HL-60/S4 (cell line): ENCODE results near the gene PACS2.

Source experiments
- in situ Hi-C: fragments of 300-500 bp; cut with MboI; formaldehyde crosslinking; loops from 2 replicates; pipeline ENCODE4 v1.14.3; 2022; ENCODE audit warnings: low sequenced_read_pairs

The PACS2 gene

DNA sequence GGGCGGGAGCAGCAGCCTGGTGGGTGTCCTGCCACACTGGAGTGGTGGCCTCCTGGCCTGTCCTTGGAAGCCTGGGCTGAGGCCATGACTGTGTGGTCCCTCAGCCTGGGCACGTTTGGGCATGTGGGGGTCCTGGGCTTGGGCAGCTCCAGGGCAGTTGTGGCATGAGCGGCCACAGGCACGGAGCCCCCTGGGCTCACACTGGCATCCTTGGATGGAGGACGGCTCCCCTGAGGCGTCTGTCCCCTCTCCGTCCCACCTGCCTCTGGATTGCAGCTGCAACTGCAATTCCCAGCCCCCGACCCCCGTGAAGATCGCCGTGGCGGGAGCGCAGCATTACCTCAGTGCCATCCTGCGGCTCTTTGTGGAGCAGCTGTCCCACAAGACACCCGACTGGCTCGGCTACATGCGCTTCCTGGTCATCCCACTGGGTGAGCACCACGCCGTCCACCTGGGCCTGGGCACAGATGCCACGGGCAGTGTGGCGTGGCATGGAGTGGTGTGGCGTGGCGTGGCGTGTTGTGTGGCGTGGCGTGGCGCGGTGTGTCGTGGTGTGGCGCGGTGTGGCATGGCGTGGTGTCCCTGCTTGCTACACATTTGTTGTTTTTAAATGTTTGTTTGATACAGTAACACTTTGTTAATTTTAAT is 68.7 kb downstream of the PACS2 start:
- in situ Hi-C loops = no loop called here

DNA sequence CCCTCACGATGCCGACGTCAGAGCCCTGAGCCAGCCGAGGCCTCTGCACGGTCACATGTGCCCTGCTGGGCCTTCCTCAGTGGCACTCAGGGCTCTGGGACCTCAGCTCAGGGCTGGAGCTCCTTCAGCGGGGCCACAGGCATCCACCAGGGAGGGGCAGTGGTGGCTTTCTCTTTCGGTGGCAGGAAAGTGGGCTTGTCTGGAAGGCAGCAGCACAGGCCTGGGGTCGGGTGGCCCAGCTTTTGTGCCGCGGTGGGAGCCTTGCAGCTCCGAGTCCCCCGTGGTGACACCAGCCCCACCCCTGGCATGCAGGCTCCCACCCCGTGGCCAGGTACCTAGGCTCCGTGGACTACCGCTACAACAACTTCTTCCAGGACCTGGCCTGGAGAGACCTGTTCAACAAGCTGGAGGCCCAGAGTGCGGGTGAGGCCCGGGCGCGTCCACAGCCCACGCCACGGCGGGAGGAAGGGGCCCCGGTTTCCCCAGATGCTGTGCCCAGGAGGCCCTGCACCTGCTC is 69.6 kb downstream of the PACS2 start:
- in situ Hi-C loops = no loop called here

DNA sequence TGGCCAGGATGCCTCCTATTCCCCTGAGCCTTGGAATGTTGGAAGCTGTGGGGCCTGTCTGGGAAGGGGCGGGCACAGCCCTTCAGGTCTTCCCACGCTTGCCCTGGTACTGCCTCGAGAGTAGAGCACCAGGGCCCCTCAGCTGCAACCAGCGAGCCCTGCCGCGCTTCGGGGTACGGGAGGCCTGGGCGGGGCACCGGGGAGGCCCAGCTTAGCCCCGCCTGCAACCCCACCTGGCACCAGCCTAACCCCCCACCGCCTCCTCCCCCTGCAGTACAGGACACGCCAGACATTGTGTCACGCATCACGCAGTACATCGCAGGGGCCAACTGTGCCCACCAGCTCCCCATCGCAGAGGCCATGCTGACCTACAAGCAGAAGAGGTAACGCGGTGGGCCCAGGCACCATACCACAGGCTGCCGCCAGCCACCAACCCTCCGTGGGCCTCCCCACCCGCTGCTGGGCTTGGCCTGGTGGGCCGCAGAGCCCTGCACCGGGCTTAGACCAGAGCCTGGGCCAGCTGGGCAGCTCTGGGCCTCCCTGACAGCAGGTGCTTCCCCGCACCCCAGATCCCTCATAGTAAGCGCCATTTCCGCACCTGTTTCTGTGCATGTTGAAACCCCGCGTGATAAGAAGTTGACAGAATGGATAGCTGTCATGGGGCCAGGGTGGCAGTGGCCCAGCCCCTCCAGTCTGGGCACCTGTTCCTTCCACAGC is 70.2 kb downstream of the PACS2 start:
- in situ Hi-C loops = no loop called here

GRCh38 chr14:105385322-105385637 is 70.7 kb downstream of the PACS2 start:
- in situ Hi-C loops = no loop called here

DNA sequence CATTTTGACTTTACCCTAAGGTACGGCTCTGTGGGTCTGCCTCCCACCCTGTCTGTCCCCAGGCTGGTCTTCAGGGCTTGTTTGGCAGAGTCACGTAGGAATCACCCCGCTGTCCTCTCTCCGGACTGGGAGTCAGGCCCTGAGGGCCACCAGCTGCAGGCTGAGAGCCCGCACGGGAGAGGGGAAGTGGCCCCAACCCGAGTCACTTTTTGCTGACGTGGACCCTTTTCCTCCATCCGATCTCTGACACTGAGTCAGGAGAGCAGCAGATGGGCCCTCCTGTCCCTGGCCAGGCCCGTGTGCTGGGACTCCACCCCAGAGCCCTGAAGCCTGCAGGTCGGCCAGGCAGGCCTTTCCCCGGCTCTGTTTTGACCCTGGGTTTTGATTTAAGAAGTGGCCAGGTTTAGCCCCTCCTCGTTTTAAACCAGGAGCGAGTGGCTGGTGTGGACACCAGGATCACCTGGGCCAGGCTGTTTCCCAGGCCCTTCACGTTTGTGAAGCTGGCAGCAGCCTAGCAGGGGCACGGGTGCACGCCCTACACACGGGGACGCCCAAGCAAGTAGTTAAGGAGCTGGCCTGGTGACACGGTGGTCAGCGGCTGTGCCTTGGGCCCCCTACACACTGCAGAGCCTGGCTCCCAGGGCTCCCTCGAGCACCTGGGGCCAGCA is 71.3 kb downstream of the PACS2 start:
- in situ Hi-C loops = no loop called here

DNA sequence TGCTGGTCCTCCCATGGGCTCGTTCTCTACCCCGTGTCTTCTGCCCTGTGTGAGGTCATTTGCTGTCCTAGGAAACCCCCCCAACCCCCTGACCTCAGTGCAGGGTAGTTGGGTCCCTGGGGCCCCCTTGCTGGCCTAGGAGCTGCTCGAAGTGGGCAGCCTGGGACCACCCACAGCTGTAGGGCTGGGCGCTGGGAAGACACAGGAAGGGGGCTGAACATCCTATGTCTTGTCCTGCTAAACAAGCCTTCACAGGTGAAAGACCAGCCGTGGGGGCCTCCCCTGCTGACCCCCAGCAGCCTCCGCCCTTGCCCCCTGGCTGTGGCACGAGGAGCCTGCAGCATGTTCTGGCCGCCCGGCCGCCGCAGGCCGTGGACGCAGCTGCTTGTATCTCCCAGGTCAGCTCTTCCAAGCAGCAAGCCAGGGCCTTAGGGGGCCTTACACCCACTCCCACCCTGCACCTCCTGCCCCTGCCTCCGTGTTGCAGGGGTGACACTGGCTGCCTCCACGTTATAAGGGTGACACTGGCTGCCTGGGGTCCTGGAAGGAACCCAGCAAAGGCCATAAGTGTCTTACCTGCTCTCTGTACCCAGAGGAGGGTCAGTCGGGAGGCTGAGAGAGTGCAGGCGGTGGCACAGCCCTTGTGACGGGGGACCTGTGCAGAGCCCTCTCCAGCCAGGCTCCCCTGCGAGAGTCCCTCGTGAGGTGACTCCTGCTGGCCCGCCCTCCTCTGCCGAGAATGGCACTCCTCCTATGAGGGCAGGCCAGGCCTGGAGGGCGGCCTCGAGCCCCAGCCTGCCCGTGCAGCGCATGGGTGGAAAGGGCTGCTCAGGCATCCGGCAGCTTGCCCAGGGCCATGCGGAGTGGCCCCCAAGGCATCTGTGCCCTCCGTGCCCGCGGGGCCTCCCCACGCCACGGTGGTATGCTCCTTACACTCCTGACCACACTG is 72.3 kb downstream of the PACS2 start:
- in situ Hi-C loops = no loop called here

- in situ Hi-C loops = no loop called here
Measured at GRCh38 chr14:105387530-105387922, 73.0 kb downstream of the PACS2 start.

- in situ Hi-C loops = no loop called here
Measured at GRCh38 chr14:105388110-105388951, 73.8 kb downstream of the PACS2 start.

GRCh38 chr14:105388976-105389375 is 74.4 kb downstream of the PACS2 start:
- in situ Hi-C loops = no loop called here

DNA sequence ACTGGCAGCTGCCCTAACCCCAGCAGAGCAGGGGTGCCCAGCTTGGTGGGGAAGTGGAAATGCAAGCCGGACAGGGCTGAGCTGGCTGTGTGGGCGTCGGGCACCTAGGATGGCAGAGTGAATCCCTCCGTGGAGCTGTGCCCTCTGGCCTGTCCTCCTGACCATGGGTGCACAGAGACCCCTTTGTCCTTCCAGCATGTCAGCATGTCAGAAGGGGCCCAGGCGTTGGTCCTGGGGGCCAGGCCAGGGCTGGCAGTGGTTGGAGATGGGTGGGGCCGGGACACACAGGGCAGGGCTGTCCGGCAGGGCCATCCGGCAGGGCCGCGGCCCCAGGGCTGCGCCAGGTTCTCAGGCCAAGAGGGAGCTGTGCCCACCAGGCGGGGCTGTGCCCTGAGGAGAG is 75.0 kb downstream of the PACS2 start:
- in situ Hi-C loops = no loop called here

DNA sequence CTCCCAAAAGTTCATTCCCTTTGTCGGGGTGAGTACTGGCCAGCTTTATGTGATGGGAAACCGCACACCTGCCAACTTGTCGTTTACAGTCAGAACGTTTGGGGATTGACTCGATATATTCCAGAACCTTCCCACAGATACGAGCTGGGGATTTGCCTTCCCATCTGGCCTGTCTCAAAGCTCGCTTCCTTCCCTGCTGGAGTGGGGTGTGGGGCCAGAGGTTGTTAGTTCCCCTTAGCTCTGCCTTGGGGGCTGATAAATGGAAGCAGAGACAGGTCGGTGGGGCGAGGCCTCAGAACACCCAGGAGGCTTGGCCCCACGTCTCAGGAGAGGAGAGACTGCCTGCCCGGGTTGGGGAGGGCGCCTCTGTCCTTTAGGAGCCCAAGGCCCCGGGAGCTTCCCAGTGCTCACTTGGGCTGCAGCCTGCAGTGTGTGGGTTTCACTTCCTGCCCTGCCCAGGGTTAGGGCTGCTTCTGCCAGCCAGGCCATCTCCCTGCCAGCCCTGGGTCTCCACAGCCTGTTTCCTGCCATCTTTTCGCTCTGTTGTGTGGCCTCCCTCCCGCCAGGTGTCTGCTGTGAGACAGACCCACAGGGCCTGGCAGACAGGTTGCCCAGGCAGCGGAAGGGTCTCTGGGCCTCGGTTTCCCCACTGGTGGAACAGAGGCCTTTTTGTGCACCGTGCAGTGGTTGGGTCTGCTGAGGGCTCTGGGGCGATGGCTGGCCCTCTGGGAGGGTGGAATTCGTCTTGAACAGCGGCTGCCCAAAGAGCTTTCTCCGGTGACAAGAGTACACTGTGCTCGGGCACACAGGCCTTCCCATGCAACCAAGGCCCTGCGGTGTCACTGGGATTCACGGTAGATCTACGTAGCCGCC is 75.7 kb downstream of the PACS2 start:
- in situ Hi-C loops = no loop called here

- in situ Hi-C loops = no loop called here
Measured at GRCh38 chr14:105390849-105391500, 76.4 kb downstream of the PACS2 start.

GRCh38 chr14:105391541-105391940 is 77.0 kb downstream of the PACS2 start:
- in situ Hi-C loops = no loop called here

- in situ Hi-C loops = no loop called here
Measured at GRCh38 chr14:105392131-105393090, 77.9 kb downstream of the PACS2 start.

DNA sequence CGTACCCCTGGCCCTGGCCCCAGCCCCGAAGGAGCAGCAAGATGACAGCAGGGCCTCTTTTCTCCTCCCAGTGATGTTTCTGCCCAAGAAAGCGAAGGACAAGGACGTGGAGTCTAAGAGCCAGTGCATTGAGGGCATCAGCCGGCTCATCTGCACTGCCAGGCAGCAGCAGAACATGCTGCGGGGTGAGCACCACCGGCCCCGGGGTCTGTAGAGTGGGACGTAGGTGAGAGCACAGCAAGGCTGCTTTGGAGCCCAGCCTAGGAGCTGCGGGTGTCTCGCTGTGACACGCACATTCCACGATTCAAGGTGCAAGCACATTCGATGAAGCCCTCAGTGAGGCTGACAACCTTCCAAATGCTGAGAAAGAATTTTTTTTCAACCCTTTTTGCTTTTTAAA is 78.6 kb downstream of the PACS2 start:
- in situ Hi-C loops = no loop called here

DNA sequence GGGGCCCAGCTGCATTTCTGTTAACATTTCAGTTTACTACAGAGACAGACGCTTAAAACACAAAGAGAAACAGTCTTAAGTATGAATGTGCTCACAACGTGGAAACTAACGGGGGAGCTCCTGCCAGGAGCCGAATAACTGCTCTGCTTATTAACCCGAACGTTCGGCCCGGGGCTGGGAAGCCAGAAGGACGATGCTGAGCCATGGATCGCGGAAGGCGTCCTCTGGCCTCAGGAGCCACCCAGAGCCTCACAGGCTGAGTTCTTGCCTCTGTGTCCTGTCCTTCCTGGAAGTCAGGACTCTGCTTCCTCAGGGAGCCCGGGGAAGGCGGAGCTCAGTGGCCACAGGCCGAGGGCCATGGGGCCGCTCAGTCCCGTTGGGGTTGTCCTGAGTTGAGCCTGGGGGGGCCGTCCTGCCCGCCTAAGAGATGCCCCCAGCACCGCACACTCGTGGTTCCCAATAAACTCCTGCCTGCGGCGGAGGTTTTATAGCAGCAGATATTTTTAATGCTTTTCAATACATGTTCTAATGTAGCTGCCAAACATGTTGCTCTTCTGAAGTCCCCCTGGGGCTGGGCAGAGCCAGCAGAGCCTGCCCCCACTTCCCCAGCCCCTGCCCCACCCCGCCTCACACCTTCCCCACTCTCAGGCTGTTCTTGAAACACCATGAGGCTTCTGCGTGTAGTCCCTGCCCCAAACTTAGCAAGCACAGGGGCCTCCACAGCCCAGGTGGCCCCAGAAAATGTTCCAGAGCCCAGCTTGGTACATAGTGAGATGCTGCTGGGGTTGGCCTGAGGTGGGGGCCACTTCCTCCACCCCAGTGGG is 80.4 kb downstream of the PACS2 start:
- in situ Hi-C loops = no loop called here

DNA sequence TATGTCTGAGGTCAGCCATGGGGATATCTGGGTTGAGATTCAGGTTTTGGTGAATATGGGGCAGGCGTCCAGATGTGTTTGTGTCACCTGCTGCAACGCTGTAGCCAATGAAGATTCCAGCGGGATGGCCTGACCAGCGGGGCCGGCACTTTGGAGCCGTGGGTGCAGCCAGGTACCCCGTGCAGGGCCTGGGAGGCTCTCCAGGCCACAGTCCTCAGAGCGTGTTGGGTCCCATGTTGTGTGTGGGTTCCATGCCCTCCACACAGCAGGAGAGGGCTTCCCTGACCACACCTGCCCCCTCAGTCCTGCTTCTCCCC is 80.9 kb downstream of the PACS2 start:
- in situ Hi-C loops = no loop called here
